ENCODE measurements around the gene MXI1.
"Not testable (repeated sequence)": the region's sequence is repeated elsewhere in the genome, so short reads cannot be mapped to it uniquely, and the experiment has no call there.

DNA sequence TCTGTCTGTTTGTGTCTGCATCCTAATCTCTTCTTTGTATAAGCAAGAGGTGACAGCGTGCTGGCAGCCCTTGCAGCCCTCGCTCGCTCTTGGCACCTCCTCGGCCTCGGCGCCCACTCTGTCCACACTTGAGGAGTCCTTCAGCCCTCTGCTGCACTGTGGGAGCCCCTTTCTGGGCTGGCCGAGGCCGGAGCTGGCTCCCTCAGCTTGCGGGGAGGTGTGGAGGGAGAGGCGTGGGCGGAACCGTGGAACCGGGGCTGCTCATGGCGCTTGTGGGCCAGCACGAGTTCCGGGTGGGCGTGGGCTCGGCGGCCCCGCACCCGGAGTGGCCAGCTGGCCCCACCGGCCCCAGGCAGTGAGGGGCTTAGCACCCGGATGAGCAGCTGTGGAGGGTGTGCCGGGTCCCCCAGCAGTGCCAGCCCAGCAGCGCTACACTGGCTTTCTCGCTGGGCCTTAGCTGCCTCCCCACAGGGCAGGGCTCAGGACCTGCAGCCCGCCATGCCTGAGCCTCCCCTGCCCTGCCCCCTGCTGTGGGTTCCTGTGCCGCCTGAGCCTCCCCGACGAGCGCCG lies 123.9 kb downstream of the MXI1 start:
- TF ChIP-seq, protein P1, sequence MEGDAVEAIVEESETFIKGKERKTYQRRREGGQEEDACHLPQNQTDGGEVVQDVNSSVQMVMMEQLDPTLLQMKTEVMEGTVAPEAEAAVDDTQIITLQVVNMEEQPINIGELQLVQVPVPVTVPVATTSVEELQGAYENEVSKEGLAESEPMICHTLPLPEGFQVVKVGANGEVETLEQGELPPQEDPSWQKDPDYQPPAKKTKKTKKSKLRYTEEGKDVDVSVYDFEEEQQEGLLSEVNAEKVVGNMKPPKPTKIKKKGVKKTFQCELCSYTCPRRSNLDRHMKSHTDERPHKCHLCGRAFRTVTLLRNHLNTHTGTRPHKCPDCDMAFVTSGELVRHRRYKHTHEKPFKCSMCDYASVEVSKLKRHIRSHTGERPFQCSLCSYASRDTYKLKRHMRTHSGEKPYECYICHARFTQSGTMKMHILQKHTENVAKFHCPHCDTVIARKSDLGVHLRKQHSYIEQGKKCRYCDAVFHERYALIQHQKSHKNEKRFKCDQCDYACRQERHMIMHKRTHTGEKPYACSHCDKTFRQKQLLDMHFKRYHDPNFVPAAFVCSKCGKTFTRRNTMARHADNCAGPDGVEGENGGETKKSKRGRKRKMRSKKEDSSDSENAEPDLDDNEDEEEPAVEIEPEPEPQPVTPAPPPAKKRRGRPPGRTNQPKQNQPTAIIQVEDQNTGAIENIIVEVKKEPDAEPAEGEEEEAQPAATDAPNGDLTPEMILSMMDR (conservative IDR thresholded peaks at IDR 0.05; ENCODE audit: low read depth, low read length) = not testable (repeated sequence)
- TF ChIP-seq EZH2 (IDR thresholded peaks at IDR 0.05; ENCODE audit: borderline replicate concordance, low read depth, low read length, poor library complexity, severe bottlenecking) = not testable (repeated sequence)
